Endothelial cell of hepatic sinusoid (primary cell): ENCODE measurements around the gene ARID1B.

Source experiments
- in situ Hi-C: cut with HindIII; loops from 2 replicates; pipeline ENCODE4 v1.10.0; 2017; ENCODE audit warnings: low sequenced_read_pairs

ARID1B gene

GRCh38 chr6:157064502-157064901 lies 287.3 kb downstream of the ARID1B start:
- in situ Hi-C loops, result no loop called here

DNA sequence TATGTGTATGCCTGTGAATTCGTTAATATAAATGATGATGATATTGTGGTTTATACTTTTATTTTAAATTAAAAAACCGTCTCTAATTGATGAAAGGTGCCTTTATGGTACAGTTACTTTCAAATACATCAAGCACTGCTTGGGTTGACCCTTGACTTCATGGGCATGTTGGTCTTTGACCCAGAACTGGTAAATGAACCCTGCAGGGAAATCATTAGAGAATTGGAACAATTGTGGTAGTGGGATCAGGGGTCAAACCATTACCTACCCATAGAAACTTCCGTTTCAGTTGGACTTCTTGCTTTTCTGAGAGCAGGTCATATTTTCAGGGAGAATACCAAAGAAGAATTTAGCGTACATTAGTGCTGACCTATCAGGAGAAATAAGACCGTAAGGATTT lies 288.2 kb downstream of the ARID1B start:
- in situ Hi-C loops, result no loop called here

DNA sequence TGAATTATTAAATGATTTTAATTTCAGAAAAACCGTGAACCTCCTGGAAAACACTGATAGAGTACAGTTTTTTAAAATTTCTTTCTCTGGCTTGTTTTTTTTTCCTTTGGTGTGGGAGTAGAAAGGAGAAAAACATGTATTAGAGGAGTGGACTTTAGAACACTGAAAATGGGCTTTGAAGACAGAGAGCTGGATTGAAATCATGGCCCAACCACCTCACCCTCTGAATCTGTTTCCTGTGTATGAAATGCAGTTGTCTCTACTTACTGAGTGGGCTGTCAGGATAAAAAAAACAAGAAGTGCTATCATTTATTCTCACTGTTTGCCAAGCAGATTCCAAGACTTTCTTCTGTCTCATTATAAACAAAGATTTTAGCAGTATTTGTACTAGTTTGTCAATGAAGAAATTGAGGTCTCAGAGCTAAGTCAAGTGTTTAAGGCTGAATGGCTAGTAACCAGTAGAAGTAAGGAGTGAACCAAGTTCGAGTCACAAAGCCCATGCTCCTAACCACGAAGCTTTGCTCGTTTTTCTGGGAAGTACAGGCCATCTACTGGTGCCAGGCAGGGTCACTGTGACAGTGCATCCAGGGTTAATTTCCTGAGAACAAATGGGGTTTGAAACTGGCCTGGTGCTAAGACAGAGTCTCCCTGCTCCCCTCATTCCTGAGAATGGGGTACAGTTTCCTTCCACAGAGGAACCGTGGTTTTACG lies 289.8 kb downstream of the ARID1B start:
- in situ Hi-C loops, result no loop called here

- in situ Hi-C loops, result no loop called here
Measured at GRCh38 chr6:157067507-157067906, 290.3 kb downstream of the ARID1B start.

DNA sequence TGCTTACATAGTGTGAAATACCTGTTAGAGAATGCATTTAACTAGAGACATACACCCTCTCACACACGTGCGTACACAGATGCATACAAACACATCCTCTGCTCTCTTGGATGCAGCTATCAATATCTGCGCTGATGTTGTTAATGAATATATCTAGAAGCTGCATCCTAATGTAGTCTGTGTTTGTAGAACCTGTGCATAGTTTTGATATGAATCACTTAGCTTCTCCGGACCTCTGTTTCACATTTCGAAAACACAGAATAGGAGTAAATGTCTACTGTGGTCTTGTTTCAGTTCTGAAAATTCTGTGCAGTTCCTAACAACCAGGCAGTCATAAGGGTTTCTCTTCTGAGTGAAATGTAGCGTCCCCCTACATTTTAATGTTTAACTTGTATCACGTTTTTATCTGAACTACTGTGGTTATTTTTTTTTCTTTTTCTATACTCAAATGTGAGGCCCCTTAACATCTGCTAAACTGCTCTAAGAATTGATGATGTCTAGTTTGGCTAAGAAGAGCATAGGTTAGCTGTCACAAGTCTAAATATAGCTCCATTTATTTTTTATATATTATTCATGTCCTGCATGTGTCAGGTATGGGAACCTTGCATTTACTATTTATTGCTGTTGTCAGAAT lies 291.6 kb downstream of the ARID1B start:
- in situ Hi-C loops, result no loop called here

- in situ Hi-C loops, result no loop called here
Measured at GRCh38 chr6:157069585-157069984, 292.4 kb downstream of the ARID1B start.

GRCh38 chr6:157070403-157071107 lies 293.4 kb downstream of the ARID1B start:
- in situ Hi-C loops, result no loop called here

- in situ Hi-C loops, result no loop called here
Measured at GRCh38 chr6:157072128-157072527, 294.9 kb downstream of the ARID1B start.

GRCh38 chr6:157073596-157073995 lies 296.4 kb downstream of the ARID1B start:
- in situ Hi-C loops, result no loop called here

DNA sequence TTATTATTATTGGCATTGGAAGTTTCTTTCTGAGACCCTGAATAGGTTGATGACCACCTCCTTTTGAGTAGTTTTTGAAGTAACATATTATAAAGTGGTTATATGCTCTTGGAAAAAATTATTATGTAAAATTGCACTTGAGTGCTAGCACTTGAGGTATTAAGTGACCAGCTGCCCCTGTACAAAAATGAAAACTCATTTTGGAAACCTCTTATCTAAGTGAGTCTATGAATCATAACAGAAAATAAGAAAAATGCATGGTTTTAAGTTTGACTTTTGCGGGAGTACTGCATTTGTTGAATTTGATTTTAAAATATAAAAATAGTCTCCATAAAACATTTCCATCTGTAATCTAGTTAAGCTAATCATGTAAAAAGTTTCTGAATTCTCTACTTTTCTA lies 297.8 kb downstream of the ARID1B start:
- in situ Hi-C loops, result no loop called here

- in situ Hi-C loops, result no loop called here
Measured at GRCh38 chr6:157075549-157076450, 298.6 kb downstream of the ARID1B start.

DNA sequence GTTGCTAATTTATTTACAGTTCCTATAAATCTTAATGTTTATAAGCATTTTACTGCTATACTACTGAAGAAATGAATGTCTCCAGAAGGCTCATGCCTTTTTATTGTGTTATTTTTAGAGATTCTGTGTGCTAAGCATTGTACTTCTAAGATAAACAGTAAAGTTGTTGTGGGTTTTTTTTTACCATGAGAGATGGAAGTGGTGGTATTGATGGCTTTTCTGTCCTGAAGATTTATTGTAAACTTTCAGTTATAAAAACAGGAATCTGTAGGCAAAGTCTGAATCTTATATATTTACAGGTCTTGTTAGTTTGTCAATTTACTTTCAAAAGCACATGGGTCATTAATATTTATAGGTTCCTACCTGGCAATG lies 299.3 kb downstream of the ARID1B start:
- in situ Hi-C loops, result no loop called here

- in situ Hi-C loops, result no loop called here
Measured at GRCh38 chr6:157077251-157077650, 300.1 kb downstream of the ARID1B start.

GRCh38 chr6:157078326-157078725 lies 301.1 kb downstream of the ARID1B start:
- in situ Hi-C loops, result no loop called here

GRCh38 chr6:157079277-157079676 lies 302.1 kb downstream of the ARID1B start:
- in situ Hi-C loops, result no loop called here

- in situ Hi-C loops, result no loop called here
Measured at GRCh38 chr6:157079771-157080170, 302.6 kb downstream of the ARID1B start.

DNA sequence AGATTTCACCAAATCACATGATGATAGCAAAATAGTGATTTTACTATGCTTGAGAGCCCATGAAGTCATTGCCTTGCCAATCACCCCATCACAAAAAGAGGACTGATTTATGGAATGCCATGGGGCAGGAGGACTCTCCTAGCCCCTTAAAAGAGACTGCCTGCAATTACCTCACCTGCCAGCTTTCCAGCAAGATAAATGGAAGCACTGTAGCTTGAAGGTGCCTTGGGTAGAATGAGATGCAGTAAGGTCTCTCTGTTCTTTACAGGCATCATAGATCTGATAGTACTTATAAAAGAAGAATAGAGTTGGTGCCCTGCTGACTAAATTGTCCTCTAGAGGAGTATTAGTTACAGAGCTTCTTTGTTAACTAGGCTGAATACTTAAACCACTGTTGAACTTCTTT lies 303.8 kb downstream of the ARID1B start:
- in situ Hi-C loops, result no loop called here

GRCh38 chr6:157083343-157083742 lies 306.2 kb downstream of the ARID1B start:
- in situ Hi-C loops, result no loop called here

DNA sequence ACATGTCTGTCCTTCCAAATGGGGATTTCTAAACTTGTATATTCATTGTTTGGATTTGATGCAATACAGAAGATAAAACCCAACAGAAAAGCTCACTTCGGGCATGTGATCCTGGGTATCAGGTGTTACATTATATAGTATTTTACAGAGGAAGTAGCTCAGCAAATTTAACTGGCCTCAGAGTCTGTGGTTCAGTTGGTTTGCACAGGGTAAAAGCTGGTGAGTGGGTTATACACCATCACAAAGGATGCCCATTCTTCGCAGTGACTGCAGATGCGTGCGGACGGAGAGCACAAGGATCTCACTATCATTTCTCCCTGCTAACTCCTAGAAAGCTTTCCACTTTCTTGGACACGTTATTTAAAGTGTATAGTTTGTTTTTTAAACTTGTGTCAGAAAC lies 309.5 kb downstream of the ARID1B start:
- in situ Hi-C loops, result no loop called here

GRCh38 chr6:157087974-157088373 lies 310.8 kb downstream of the ARID1B start:
- in situ Hi-C loops, result no loop called here

DNA sequence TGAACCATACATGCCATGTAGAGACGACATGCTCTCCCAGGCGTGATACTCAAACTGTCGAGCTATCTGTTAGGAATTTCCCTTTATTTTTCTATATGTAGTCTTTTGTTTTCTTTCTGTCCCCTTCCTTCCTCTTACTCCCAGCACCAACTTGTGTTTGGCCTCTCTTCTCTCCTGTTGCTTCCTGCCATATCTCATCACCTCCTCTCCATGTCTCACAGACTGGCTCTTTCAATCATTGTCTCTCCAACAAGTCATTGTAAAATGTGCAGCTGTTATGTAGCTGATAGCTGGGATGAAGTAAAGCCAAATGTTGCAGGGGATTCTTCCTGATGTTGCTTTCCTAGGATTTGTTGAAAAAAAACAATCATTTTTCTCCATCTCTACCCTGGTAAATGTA lies 311.7 kb downstream of the ARID1B start:
- in situ Hi-C loops, result no loop called here
